ENCODE measurements around the gene ANKRD31.

ANKRD31 gene

DNA sequence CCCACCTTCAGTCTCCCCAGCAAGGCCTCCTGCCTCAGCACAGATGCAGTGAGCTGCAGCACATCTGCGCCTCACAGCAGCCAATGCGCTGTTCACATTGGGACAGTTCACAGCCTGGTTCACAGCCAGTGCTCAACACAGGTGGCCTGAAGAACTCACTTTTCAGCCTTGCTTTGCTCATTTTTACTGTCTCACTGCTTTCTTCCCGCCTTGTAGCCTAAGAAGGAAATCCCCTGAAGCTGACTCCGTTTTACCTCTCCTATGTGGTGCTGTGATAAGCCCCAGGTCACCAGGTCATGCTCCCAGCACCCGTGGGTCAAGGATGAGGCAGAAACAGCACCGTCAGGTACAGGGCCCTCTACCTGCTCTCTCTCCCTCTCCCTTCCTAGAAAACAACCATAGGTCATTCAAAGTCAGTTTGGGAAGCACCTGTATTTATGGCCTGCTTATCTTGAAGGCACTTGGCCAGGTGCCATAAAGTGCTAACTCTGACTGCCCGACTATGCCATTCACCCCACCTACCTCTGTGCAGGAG lies 185.4 kb downstream of the ANKRD31 start:
- H3K27ac ChIP-seq, result no peak overlapping the region
- no peak for TF ChIP-seq ZFX (IDR thresholded peaks at IDR 0.05; ENCODE audit: borderline replicate concordance)
- no peak for TF ChIP-seq CTCF (IDR thresholded peaks at IDR 0.05)

GRCh38 chr5:75050415-75050814 lies 186.3 kb downstream of the ANKRD31 start:
- H3K27ac ChIP-seq, result no peak overlapping the region
- TF ChIP-seq ZFX (IDR thresholded peaks at IDR 0.05; ENCODE audit: borderline replicate concordance) (no peak), CTCF (IDR thresholded peaks at IDR 0.05) (no peak)

DNA sequence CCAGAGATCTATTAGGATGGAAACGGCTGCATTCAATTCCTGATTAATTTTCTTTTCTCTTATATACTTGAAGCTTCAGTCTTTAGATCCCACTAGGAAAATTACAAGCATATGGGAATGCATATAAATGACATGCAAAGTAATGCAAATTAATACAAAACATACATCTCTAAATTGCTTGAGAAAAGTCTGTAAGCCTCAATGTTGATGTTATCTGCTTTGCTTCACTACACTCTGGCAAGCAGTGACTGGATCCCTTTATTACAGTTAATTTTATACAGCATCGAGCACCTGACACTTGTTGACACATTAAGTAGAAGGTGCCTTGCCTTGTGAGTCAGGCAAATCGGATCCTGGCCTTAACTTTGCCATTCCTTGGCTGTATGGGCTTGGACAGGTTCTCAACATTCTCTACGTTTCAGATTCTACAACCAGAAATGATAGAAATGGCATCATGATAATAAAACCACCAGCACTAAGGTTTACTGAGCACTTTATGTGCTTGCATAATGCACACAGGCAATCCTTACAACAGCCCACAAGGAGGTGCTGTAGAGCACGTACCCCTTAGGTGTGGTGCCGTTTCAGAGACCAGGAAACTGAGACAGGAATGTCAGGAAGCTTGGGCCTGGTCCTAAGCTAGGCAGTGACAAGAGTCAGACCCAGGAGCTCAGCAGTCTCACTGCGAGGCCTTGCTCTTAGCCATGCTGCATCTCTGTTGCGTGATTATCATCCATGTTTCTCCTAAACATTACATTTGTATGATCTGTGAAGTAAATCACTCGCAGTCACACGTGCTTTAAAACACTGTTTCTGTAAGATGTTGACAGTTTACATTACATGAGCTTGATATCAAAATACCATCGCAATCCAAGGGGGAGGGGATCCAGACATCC lies 187.0 kb downstream of the ANKRD31 start:
- peak; percentile 90 for TF ChIP-seq CTCF (IDR thresholded peaks at IDR 0.05)
- no peak for TF ChIP-seq ZFX (IDR thresholded peaks at IDR 0.05; ENCODE audit: borderline replicate concordance)
- H3K27ac ChIP-seq, result no peak overlapping the region

DNA sequence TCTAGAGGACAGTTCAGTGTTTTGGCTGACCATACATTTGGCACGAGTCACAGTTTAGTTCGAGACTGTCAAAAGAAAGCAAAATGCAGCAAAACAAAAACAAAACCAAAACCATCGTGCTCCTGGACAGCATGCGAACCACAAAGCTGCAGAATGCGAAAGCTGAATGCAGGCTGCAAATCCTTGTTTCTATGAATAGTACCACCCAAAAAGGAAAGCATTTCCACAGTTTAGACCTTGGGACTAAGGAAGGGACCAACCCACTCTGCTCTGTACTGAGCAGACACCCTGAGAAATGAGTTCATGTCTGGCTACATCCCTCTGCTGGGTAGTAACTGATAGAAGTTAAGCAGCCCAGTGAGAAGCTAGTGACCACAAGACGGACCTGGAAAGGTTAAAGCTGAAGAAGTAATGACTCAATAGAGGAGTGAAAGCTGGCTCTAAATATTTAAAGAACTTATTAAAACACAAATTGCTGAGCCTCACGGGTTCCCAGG lies 188.2 kb downstream of the ANKRD31 start:
- no peak overlapping the region for H3K27ac ChIP-seq
- no peak for TF ChIP-seq CTCF (IDR thresholded peaks at IDR 0.05)

- H3K27ac ChIP-seq, result no peak overlapping the region
- TF ChIP-seq CTCF (IDR thresholded peaks at IDR 0.05) (no peak), ZFX (IDR thresholded peaks at IDR 0.05; ENCODE audit: borderline replicate concordance) (no peak)
Measured at GRCh38 chr5:75047356-75047755, 189.3 kb downstream of the ANKRD31 start.

DNA sequence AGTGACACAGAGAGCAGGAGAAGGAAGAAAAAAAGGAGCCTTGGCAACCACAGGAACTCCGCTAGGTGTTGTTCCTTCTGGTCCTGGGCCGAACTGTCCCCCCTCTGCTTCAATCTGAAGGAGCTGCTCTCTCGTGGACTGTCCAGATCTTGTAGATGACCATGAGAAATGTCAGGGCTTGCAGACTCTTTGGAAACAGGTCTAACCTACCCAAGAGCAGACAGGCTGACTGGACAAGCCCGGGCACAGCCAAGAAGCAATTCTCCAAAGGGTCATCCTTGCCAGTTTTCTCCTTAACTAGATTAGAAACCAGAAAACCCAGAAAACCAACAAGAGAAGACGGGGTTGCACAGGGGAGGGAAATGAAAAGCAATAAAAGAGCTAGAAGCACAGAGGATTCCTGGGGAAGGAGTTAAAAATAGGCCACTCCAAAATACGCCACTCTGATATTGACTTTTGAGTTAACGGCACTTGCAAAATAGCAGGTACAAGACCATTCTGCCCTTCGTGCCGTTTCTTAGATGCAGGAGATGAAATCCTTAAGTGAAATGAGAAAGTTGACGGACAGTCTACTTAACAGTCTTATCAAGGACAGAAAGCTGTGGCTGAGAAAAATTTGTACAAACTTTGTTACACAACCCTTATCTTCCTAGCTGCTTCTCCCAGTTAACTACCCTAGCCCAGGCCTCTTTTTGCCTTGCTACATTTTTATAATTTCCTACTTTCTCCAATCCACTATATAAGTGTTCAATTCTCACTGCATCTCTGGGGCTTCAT lies 190.1 kb downstream of the ANKRD31 start:
- no peak overlapping the region for H3K27ac ChIP-seq
- TF ChIP-seq ZFX (IDR thresholded peaks at IDR 0.05; ENCODE audit: borderline replicate concordance) (no peak), CTCF (IDR thresholded peaks at IDR 0.05) (no peak)
